ENCODE results near the gene GSTT2B.

Gene GSTT2B

GRCh38 chr22:24008022-24008283 lies 47.0 kb upstream of the GSTT2B start:
- Histone ChIP-seq H3K27me3 (ENCODE audit: insufficient read depth, low read depth) (no peaks in the 10 kb centered on the region), H3K4me3 (IDR thresholded peaks at IDR 0.05; ENCODE audit: insufficient read depth, low read depth, low read length) (no peak overlapping the region), H2AFZ (ENCODE audit: low read depth) (no peak overlapping the region), H3K36me3 (ENCODE audit: insufficient read depth) (no peaks in the 10 kb centered on the region), H3K79me2 (ENCODE audit: insufficient read depth, low read depth) (peaks cover 15% of the 10 kb centered on the region; the same call in 1 of the 2 replicates), H3K4me2 (no peak overlapping the region), H3K4me1 (ENCODE audit: low read depth, poor library complexity, severe bottlenecking) (peaks cover 16% of the 10 kb centered on the region), H3K27ac (no peak overlapping the region), H3K9ac (no peak overlapping the region), H4K20me1 (ENCODE audit: insufficient read depth) (no peaks in the 10 kb centered on the region)
- TF ChIP-seq, protein P1, sequence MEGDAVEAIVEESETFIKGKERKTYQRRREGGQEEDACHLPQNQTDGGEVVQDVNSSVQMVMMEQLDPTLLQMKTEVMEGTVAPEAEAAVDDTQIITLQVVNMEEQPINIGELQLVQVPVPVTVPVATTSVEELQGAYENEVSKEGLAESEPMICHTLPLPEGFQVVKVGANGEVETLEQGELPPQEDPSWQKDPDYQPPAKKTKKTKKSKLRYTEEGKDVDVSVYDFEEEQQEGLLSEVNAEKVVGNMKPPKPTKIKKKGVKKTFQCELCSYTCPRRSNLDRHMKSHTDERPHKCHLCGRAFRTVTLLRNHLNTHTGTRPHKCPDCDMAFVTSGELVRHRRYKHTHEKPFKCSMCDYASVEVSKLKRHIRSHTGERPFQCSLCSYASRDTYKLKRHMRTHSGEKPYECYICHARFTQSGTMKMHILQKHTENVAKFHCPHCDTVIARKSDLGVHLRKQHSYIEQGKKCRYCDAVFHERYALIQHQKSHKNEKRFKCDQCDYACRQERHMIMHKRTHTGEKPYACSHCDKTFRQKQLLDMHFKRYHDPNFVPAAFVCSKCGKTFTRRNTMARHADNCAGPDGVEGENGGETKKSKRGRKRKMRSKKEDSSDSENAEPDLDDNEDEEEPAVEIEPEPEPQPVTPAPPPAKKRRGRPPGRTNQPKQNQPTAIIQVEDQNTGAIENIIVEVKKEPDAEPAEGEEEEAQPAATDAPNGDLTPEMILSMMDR (conservative IDR thresholded peaks at IDR 0.05; ENCODE audit: low read depth, low read length) = no peak

- Histone ChIP-seq H3K79me2 (ENCODE audit: insufficient read depth, low read depth) (peaks cover 10% of the 10 kb centered on the region; the same call in 1 of the 2 replicates), H3K36me3 (ENCODE audit: insufficient read depth) (no peaks in the 10 kb centered on the region), H2AFZ (ENCODE audit: low read depth) (no peak overlapping the region), H3K27me3 (ENCODE audit: insufficient read depth, low read depth) (no peaks in the 10 kb centered on the region), H3K9ac (no peak overlapping the region), H3K4me1 (ENCODE audit: low read depth, poor library complexity, severe bottlenecking) (peaks cover 11% of the 10 kb centered on the region), H3K4me2 (no peak overlapping the region), H4K20me1 (ENCODE audit: insufficient read depth) (no peaks in the 10 kb centered on the region), H3K27ac (no peak overlapping the region), H3K4me3 (IDR thresholded peaks at IDR 0.05; ENCODE audit: insufficient read depth, low read depth, low read length) (no peak overlapping the region)
- TF ChIP-seq, protein P1 (conservative IDR thresholded peaks at IDR 0.05; ENCODE audit: low read depth, low read length) = no peak
These were observed 46.4 kb upstream of the GSTT2B start for GRCh38 chr22:24007253-24008021.

DNA sequence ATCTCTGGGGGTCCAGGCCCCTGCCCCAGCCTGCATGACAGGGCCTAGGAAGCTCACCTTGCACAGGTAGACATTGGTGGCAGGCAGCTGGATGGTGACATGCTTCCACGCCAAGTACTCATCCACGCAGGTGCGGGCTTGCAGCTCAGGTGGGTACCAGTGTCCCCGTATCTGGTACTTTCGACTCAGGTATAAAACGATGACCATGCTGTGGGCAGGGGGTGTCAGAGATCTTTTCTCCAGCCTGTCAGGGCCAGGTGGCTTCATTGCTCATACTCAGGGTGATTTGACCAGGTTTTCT lies 45.9 kb upstream of the GSTT2B start:
- no peaks in the 10 kb centered on the region for H3K36me3 ChIP-seq (ENCODE audit: insufficient read depth)
- peaks cover 4% of the 10 kb centered on the region; the same call in 1 of the 2 replicates for H3K79me2 ChIP-seq (ENCODE audit: insufficient read depth, low read depth)
- no peak overlapping the region for H3K4me3 ChIP-seq (IDR thresholded peaks at IDR 0.05; ENCODE audit: insufficient read depth, low read depth, low read length)
- no peaks in the 10 kb centered on the region for H3K27me3 ChIP-seq (ENCODE audit: insufficient read depth, low read depth)
- no peaks in the 10 kb centered on the region for H4K20me1 ChIP-seq (ENCODE audit: insufficient read depth)
- no peak overlapping the region for H3K9ac ChIP-seq
- H3K27ac ChIP-seq = no peak overlapping the region
- H3K4me1 ChIP-seq (ENCODE audit: low read depth, poor library complexity, severe bottlenecking) = peaks cover 9% of the 10 kb centered on the region
- no peak overlapping the region for H2AFZ ChIP-seq (ENCODE audit: low read depth)
- no peak overlapping the region for H3K4me2 ChIP-seq
- TF ChIP-seq, protein P1 (conservative IDR thresholded peaks at IDR 0.05; ENCODE audit: low read depth, low read length) = no peak

- no peaks in the 10 kb centered on the region for H4K20me1 ChIP-seq (ENCODE audit: insufficient read depth)
- H3K4me3 ChIP-seq (IDR thresholded peaks at IDR 0.05; ENCODE audit: insufficient read depth, low read depth, low read length) = no peak overlapping the region
- no peak overlapping the region for H3K9ac ChIP-seq
- H3K79me2 ChIP-seq (ENCODE audit: insufficient read depth, low read depth) = no peaks in the 10 kb centered on the region
- no peak overlapping the region for H2AFZ ChIP-seq (ENCODE audit: low read depth)
- H3K36me3 ChIP-seq (ENCODE audit: insufficient read depth) = no peaks in the 10 kb centered on the region
- no peak overlapping the region for H3K4me2 ChIP-seq
- no peak overlapping the region for H3K27ac ChIP-seq
- H3K4me1 ChIP-seq (ENCODE audit: low read depth, poor library complexity, severe bottlenecking) = peaks cover 9% of the 10 kb centered on the region
- no peaks in the 10 kb centered on the region for H3K27me3 ChIP-seq (ENCODE audit: insufficient read depth, low read depth)
- TF ChIP-seq, protein P1 (conservative IDR thresholded peaks at IDR 0.05; ENCODE audit: low read depth, low read length) = no peak
These were observed 45.4 kb upstream of the GSTT2B start for GRCh38 chr22:24006207-24006913.
